DOHH2 (cell line): ENCODE data around the gene PHACTR1.

Experiments used
- H3F3A ChIP-seq: fragments of 200-600 bp; sonication (generic), shearing (Covaris generic); 2 replicates; pipeline ENCODE4 v1.6.0; 2016; ENCODE audit warnings: antibody characterized with exemption, mild to moderate bottlenecking; ENCODE audit not compliant: control insufficient read depth, insufficient read depth
- H3K27ac ChIP-seq: fragments of 200-600 bp; sonication (generic); 2 replicates; pipeline ENCODE4 v1.5.1; 2014; ENCODE audit warnings: low read depth, mild to moderate bottlenecking, low read length, moderate library complexity
- H3K27me3 ChIP-seq: fragments of 200-600 bp; sonication (generic); 2 replicates; pipeline ENCODE4 v1.6.1; 2014; ENCODE audit warnings: mild to moderate bottlenecking, low read length, mixed read lengths; ENCODE audit not compliant: control insufficient read depth
- H3K36me3 ChIP-seq: fragments of 200-600 bp; sonication (generic); 2 replicates; pipeline ENCODE4 v1.6.1; 2014; ENCODE audit warnings: mild to moderate bottlenecking, low read length, moderate library complexity, mixed read lengths; ENCODE audit not compliant: control insufficient read depth
- H3K4me1 ChIP-seq: fragments of 200-600 bp; sonication (generic); 2 replicates; pipeline ENCODE4 v1.6.1; 2014; ENCODE audit warnings: mild to moderate bottlenecking, low read length, mixed read lengths; ENCODE audit not compliant: control insufficient read depth
- H3K4me2 ChIP-seq: fragments of 200-600 bp; sonication (generic); 2 replicates; pipeline ENCODE4 v1.6.0; 2014; ENCODE audit warnings: mild to moderate bottlenecking, low read length, moderate library complexity
- H3K4me3 ChIP-seq: fragments of 200-600 bp; sonication (generic); 2 replicates; pipeline ENCODE4 v1.5.1; 2014; ENCODE audit warnings: mild to moderate bottlenecking, low read length, mixed read lengths
- H3K79me2 ChIP-seq: fragments of 200-600 bp; sonication (generic); 2 replicates; pipeline ENCODE4 v1.6.1; 2014; ENCODE audit warnings: mild to moderate bottlenecking, low read length, mixed read lengths; ENCODE audit not compliant: control insufficient read depth
- H3K9me2 ChIP-seq: fragments of 200-600 bp; sonication (generic); replicated peaks from 2 replicates; pipeline ENCODE4 v1.6.1; 2014; ENCODE audit warnings: mild to moderate bottlenecking, low read length, mixed read lengths; ENCODE audit not compliant: control insufficient read depth
- H3K9me3 ChIP-seq: fragments of 200-600 bp; sonication (generic); 2 replicates; pipeline ENCODE4 v1.6.1; 2014; ENCODE audit warnings: antibody characterized with exemption, low read length, mixed read lengths; ENCODE audit not compliant: control insufficient read depth, insufficient read depth
- H4K20me1 ChIP-seq: fragments of 200-600 bp; sonication (generic); 2 replicates; pipeline ENCODE4 v1.6.0; 2014; ENCODE audit warnings: low read depth, mild to moderate bottlenecking, antibody characterized with exemption, low read length, moderate library complexity; ENCODE audit not compliant: control insufficient read depth, insufficient read depth
- CTCF ChIP-seq: fragments of 200-600 bp; sonication (generic); IDR thresholded peaks from one replicate; pipeline ENCODE4 v1.5.1; 2014; ENCODE audit warnings: antibody characterized with exemption, mild to moderate bottlenecking, low read depth, low read length; ENCODE audit not compliant: poor library complexity, severe bottlenecking
- EZH2phosphoT487 ChIP-seq: fragments of 200-600 bp; sonication (generic); IDR thresholded peaks from 2 replicates; pipeline ENCODE4 v1.6.1; 2017; ENCODE audit warnings: borderline replicate concordance, mild to moderate bottlenecking, antibody characterized with exemption, low read length, moderate library complexity, mixed read lengths

PHACTR1 gene

GRCh38 chr6:13011612-13012146 lies 295.1 kb downstream of the PHACTR1 start:
- Histone ChIP-seq H3K36me3 (no peaks in the 10 kb centered on the region), H3K9me3 (no peaks in the 10 kb centered on the region), H3K4me3 (no peak overlapping the region), H3K4me2 (no peak overlapping the region), H3F3A (no peaks in the 10 kb centered on the region), H3K9me2 (no peaks in the 10 kb centered on the region), H3K4me1 (no peaks in the 10 kb centered on the region), H3K27ac (no peak overlapping the region), H3K79me2 (no peaks in the 10 kb centered on the region), H4K20me1 (no peaks in the 10 kb centered on the region), H3K27me3 (peaks cover 23% of the 10 kb centered on the region)
- TF ChIP-seq EZH2phosphoT487: no peak
- TF ChIP-seq CTCF: no peak

GRCh38 chr6:13012296-13012695 lies 295.7 kb downstream of the PHACTR1 start:
- no peaks in the 10 kb centered on the region for H3K36me3 ChIP-seq
- H3K27ac ChIP-seq: no peak overlapping the region
- peaks cover 18% of the 10 kb centered on the region for H3K27me3 ChIP-seq
- H3F3A ChIP-seq: no peaks in the 10 kb centered on the region
- no peak overlapping the region for H3K4me3 ChIP-seq
- no peak for TF ChIP-seq EZH2phosphoT487
- TF ChIP-seq CTCF: no peak
- H3K9me2 ChIP-seq: no peaks in the 10 kb centered on the region
- no peaks in the 10 kb centered on the region for H3K79me2 ChIP-seq
- no peak overlapping the region for H3K4me2 ChIP-seq
- H4K20me1 ChIP-seq: no peaks in the 10 kb centered on the region
- no peaks in the 10 kb centered on the region for H3K4me1 ChIP-seq
- no peaks in the 10 kb centered on the region for H3K9me3 ChIP-seq

GRCh38 chr6:13012977-13013680 lies 296.6 kb downstream of the PHACTR1 start:
- H3K27ac ChIP-seq: no peak overlapping the region
- TF ChIP-seq CTCF (no peak), EZH2phosphoT487 (no peak)
- no peaks in the 10 kb centered on the region for H3K79me2 ChIP-seq
- H3K4me2 ChIP-seq: no peak overlapping the region
- no peaks in the 10 kb centered on the region for H3F3A ChIP-seq
- no peaks in the 10 kb centered on the region for H3K9me2 ChIP-seq
- H3K4me1 ChIP-seq: no peaks in the 10 kb centered on the region
- peaks cover 14% of the 10 kb centered on the region for H3K27me3 ChIP-seq
- no peaks in the 10 kb centered on the region for H4K20me1 ChIP-seq
- no peaks in the 10 kb centered on the region for H3K36me3 ChIP-seq
- no peaks in the 10 kb centered on the region for H3K9me3 ChIP-seq
- no peak overlapping the region for H3K4me3 ChIP-seq
